Uterus (tissue), 4 donors: ENCODE data around the gene PMAIP1. TPM values are rescaled to one million over a fixed set of nuclear protein-coding genes. Genes with fewer than 3 reads are reported as not detected.

Experiments
- DNase-seq, 2 donors: peaks; one replicate each; pipeline ENCODE4 v3.0.0-alpha.2; 2019 to 2020
- H3K27ac ChIP-seq, 2 donors: fragments of 200-600 bp; sonication (generic); 1 replicate in 1 of 2; 2 replicates in 1 of 2; pipeline ENCODE4 v1.5.1; 2016 to 2018
- H3K27me3 ChIP-seq, 2 donors: fragments of 200-600 bp; sonication (generic); one replicate each; pipeline ENCODE4 v1.5.1; 2018 to 2019; ENCODE audit warnings: control low read depth in 1 of 2
- H3K36me3 ChIP-seq, 2 donors: fragments of 200-600 bp; sonication (generic); one replicate each; pipeline ENCODE4 v1.5.1; 2019; ENCODE audit warnings: control low read depth in 1 of 2
- H3K4me1 ChIP-seq, 2 donors: fragments of 200-600 bp; sonication (generic); one replicate each; pipeline ENCODE4 v1.5.1; 2018 to 2019; ENCODE audit warnings: control low read depth in 1 of 2
- H3K4me3 ChIP-seq, 2 donors: fragments of 200-600 bp; sonication (generic); 1 replicate in 1 of 2; 2 replicates in 1 of 2; pipeline ENCODE4 v1.5.1; 2018 to 2019; ENCODE audit warnings: mild to moderate bottlenecking in 1 of 2
- H3K9me3 ChIP-seq, 2 donors: fragments of 200-600 bp; sonication (generic); one replicate each; pipeline ENCODE4 v1.5.1; 2019; ENCODE audit warnings: control low read depth in 1 of 2
- POLR2A ChIP-seq, 2 donors: fragments of 450-650 bp; IDR thresholded peaks; one replicate each; pipeline ENCODE4 v1.6.1; 2016; ENCODE audit warnings: antibody characterized with exemption in 2 of 2, mild to moderate bottlenecking in 1 of 2, moderate library complexity in 1 of 2
- intact Hi-C: fragments of 100-400 bp; cut with DNase I; formaldehyde crosslinking; loops from one replicate; pipeline ENCODE4 v1.15.1; 2023; ENCODE audit warnings: low total_unique reads
- total RNA-seq, 4 donors: library from RNA; depleted of rRNA in 3 of 4; stranded (reverse); fragments of >200 nt in 3 of 4; gene quantifications; one replicate each; pipeline versions ENCODE4 v1.1.0 to v1.2.4, GENCODE V29; 2014 to 2023
- TF ChIP-seq, protein P1 (sequence below), 4 experiments: fragments of 200-600 bp in 2 of 4; fragments of 450-650 bp in 2 of 4; sonication (generic) in 2 of 4; IDR thresholded peaks; one replicate each; pipeline ENCODE4 v1.5.1; 2016 to 2019; ENCODE audit warnings: antibody characterized with exemption in 4 of 4, mild to moderate bottlenecking in 2 of 4, moderate library complexity in 1 of 4
- donor health status: DM: yes; HTN: yes; CAD: no.

The PMAIP1 gene
- total RNA-seq, 4 donors from 2014 or later = 0.82 to 3.5 (median 3.0) TPM

DNA sequence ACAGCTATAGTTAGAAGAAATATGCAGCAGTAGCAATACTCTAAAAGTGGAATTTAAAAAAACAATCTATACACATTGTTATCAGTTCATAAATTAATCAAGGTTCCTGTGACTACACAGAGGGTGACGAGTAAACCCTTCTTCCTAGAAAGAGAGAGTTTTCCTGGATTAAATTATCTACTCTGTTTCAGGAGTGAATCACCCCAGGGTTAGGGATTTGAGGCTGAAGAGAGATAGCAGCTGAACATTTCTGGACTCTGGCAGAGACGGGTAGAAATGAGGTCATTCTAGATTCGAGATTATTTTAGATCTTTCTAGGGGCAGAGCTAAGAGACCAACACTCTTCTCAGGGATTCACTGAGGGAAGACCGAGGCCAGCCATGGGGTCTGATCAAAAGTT lies 38.8 kb upstream of the PMAIP1 start:
- Histone ChIP-seq H3K9me3 (no peaks in the 10 kb centered on the region), H3K27ac (no peak overlapping the region), H3K4me3 (no peak overlapping the region), H3K27me3 (no peaks in the 10 kb centered on the region), H3K36me3 (no peaks in the 10 kb centered on the region), H3K4me1 (no peaks in the 10 kb centered on the region)
- DNase-seq = no peak
- TF ChIP-seq, protein P1, sequence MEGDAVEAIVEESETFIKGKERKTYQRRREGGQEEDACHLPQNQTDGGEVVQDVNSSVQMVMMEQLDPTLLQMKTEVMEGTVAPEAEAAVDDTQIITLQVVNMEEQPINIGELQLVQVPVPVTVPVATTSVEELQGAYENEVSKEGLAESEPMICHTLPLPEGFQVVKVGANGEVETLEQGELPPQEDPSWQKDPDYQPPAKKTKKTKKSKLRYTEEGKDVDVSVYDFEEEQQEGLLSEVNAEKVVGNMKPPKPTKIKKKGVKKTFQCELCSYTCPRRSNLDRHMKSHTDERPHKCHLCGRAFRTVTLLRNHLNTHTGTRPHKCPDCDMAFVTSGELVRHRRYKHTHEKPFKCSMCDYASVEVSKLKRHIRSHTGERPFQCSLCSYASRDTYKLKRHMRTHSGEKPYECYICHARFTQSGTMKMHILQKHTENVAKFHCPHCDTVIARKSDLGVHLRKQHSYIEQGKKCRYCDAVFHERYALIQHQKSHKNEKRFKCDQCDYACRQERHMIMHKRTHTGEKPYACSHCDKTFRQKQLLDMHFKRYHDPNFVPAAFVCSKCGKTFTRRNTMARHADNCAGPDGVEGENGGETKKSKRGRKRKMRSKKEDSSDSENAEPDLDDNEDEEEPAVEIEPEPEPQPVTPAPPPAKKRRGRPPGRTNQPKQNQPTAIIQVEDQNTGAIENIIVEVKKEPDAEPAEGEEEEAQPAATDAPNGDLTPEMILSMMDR (IDR thresholded peaks at IDR 0.05) = no peak
- TF ChIP-seq POLR2A (IDR thresholded peaks at IDR 0.05) = no peak
- intact Hi-C loops = no loop called here

DNA sequence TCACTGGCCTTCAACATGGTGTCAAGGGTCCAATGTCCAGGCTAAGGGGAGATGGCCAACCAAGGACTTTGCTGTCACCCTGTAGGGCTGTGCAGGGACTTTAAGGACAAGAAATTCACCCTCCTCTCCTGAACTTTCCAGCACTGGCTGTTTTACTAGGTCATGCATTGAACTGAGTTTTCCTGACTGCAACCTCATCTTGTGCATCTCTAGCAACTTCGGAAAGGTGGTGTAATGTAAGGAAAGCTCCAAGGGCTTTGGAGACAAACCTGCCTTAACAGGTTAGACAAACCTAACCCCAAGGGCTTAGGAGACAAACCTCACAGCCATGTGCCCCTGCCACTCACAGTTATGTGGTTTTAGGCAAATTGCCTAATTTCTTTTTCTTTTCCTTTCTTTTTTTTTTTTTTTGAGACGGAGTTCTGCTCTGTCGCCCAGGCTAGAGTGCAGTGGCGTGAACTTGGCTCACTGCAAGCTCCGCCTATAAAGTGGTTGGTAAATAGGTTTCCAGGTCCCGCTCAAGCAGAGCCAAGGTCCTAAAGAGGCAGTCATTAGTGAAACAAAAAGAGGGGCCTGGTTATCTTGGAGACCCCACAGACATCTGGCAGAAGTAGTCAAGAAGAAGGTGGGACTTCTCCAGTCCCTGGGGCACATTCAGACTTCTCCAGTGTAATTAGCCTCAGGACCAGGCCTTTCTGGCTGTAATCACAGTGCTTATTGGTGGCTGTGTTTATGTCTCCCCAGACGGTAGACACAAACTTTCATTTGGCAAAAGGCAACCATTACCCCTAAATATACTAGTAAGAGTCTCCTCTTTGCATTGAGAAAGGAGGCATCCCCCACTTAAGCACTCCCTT lies 37.6 kb upstream of the PMAIP1 start:
- no peak for DNase-seq
- no peaks in the 10 kb centered on the region for H3K9me3 ChIP-seq
- no peaks in the 10 kb centered on the region for H3K4me1 ChIP-seq
- intact Hi-C loops = no loop called here
- H3K4me3 ChIP-seq = no peak overlapping the region
- no peak overlapping the region for H3K27ac ChIP-seq
- no peaks in the 10 kb centered on the region for H3K36me3 ChIP-seq
- H3K27me3 ChIP-seq = no peaks in the 10 kb centered on the region
- TF ChIP-seq, protein P1 (IDR thresholded peaks at IDR 0.05) = no peak
- TF ChIP-seq POLR2A (IDR thresholded peaks at IDR 0.05) = no peak

DNA sequence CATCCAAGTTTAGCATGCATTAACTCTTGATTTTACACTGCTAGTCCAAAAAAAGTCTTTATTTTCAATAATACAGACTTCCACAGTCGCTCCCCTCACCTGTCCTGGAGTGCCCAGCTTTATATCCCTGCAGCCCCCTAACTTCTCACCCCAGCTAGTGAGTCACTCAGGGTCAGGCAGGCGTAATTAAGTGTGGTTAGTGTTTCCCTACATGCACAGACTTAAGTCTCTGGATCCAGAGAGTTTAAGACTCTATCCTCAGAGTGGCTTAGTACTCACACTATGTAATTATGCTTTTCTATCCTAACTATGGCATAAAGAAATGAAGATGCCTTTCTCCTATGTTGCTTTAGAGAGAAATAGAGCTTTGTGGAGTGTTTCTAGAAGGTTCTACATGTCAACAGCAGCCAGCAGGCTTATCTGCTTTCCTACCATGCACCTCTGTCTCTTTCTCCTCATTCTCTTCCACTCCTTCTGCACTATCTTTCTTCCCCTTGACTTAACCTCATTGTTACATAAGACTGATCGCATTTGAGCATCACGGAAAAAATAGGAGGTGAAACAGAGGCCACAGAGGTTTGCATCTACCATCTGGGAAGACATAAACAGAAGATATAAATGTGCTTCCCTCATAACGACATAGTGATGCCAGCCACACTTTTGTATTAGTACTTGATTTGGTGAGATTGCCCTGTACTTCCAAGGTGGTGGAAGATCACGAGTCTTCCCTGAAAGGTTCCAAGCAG lies 34.4 kb upstream of the PMAIP1 start:
- no peak overlapping the region for H3K27ac ChIP-seq
- H3K36me3 ChIP-seq = no peaks in the 10 kb centered on the region
- H3K4me1 ChIP-seq = no peaks in the 10 kb centered on the region
- intact Hi-C loops = no loop called here
- no peak overlapping the region for H3K4me3 ChIP-seq
- DNase-seq = no peak
- H3K27me3 ChIP-seq = no peaks in the 10 kb centered on the region
- no peaks in the 10 kb centered on the region for H3K9me3 ChIP-seq
- TF ChIP-seq, protein P1 (IDR thresholded peaks at IDR 0.05) = no peak
- TF ChIP-seq POLR2A (IDR thresholded peaks at IDR 0.05) = no peak

DNA sequence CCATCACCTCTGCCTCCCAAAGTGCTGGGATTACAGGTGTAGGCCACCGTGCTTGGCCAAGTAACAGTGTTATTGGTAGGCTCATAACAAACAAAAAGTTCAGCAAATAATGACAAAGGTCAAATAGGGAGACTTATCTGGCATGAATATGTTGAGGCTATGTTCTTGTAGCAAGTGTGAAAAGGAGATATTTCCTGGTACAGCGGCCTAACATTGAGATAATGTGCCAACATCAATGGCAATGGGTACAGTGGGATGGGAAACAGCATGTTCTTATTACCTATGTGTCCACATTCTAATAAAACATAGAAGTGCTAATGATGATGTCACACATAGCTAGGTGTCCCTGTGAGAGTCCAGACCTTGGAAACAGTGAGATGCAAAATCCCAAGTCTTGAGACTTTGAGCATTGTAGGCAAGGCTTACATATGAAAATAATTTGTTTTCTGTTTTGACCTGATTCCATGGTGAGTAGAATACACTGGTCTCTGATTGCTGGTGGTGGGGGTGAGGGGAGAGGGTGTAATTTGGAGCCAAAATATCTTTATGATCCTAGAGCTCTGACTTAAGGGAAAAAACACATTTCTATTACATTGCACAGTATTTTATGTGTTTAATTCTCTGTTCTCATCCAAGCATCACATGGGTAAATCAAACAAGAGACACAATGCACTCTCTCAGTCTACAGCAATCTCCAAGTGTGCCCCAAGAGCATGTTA lies 33.1 kb upstream of the PMAIP1 start:
- TF ChIP-seq, protein P1 (IDR thresholded peaks at IDR 0.05) = no peak
- no peak for TF ChIP-seq POLR2A (IDR thresholded peaks at IDR 0.05)
- Histone ChIP-seq H3K27me3 (no peaks in the 10 kb centered on the region), H3K4me1 (no peaks in the 10 kb centered on the region), H3K4me3 (no peak overlapping the region), H3K9me3 (no peaks in the 10 kb centered on the region), H3K27ac (no peak overlapping the region), H3K36me3 (no peaks in the 10 kb centered on the region)
- intact Hi-C loops = no loop called here
- no peak for DNase-seq
